HepG2 (cell line): ENCODE data around the gene CABLES1. TPM values are rescaled to one million over a fixed set of nuclear protein-coding genes. Genes with fewer than 3 reads are reported as not detected.

ENCODE experiments used
- ATAC-seq: fragments of 200-7000 bp; cut with Tn5 transposase; 3 replicates; pipeline ENCODE4 v1.9.1; 2020; ENCODE audit warnings: mild to moderate bottlenecking, moderate library complexity
- BruUV-seq: library from RNA; stranded (reverse); fragments of 400-500 nt; replicated peaks from 2 replicates; lab custom pipeline; 2021; lab: Mats Ljungman, UMichigan
- CTCF ChIA-PET: fragments of 300-600 bp; formaldehyde crosslinking; extraction: SDS; loops from one replicate; lab custom pipeline; 2021; ENCODE audit warnings: low total read pairs, inconsistent platforms, low intra/inter-chr PET ratio; lab: Yijun Ruan, JAX
- POLR2A ChIA-PET: fragments of 350-600 bp; sonication (Branson Sonifier 250); formaldehyde crosslinking; loops from one replicate; lab custom pipeline; 2020; ENCODE audit warnings: antibody characterized with exemption, inconsistent platforms; lab: Yijun Ruan, JAX
- DNase-seq: peaks from one replicate; pipeline ENCODE4 v3.0.0-alpha.2; 2015; ENCODE audit warnings: low spot score
- FAIRE-seq: peaks from 3 replicates; lab custom pipeline; 2011; peaks lifted over from hg19 to GRCh38; lab: Jason Lieb, UNC
- H2AFZ ChIP-seq: one replicate; pipeline ENCODE4 v1.6.1; 2011; ENCODE audit warnings: low read length, inconsistent platforms
- H3K27ac ChIP-seq: fragments of 300-600 bp; 3 replicates; pipeline ENCODE4 v1.8.0; 2011; ENCODE audit warnings: mixed run types, mild to moderate bottlenecking, mixed read lengths, low read length, inconsistent platforms; ENCODE audit not compliant: insufficient read depth; ENCODE audit errors: extremely low read length
- H3K27me3 ChIP-seq, 2 experiments: fragments of 200-600 bp in 1 of 2; 2 replicates in 1 of 2; 3 replicates in 1 of 2; pipeline versions ENCODE4 v1.6.0 to v1.8.0; 2011; ENCODE audit warnings: low read length in 2 of 2, mild to moderate bottlenecking in 2 of 2, moderate library complexity in 2 of 2, inconsistent platforms in 1 of 2; ENCODE audit not compliant: insufficient read depth in 2 of 2, control insufficient read depth in 1 of 2
- H3K36me3 ChIP-seq, 2 experiments: fragments of 200-600 bp in 1 of 2; replicated peaks in 1 of 2; 2 replicates in 1 of 2; 3 replicates in 1 of 2; pipeline versions ENCODE4 v1.5.1 to v1.8.0; 2011; ENCODE audit warnings: low read length in 2 of 2, inconsistent platforms in 1 of 2; ENCODE audit not compliant: insufficient read depth in 2 of 2, control insufficient read depth in 1 of 2
- H3K4me1 ChIP-seq: 2 replicates; pipeline ENCODE4 v1.5.1; 2012; ENCODE audit warnings: low read length, inconsistent platforms; ENCODE audit not compliant: insufficient read depth
- H3K4me2 ChIP-seq: 2 replicates; pipeline ENCODE4 v1.6.0; 2011; ENCODE audit warnings: low read depth, low read length, inconsistent platforms
- H3K4me3 ChIP-seq, 3 experiments: fragments of 200-600 bp in 1 of 3; sonication (generic), shearing (Covaris generic) in 1 of 3; replicated peaks in 1 of 3; 2 replicates each; pipeline ENCODE4 v1.5.1; 2011 to 2016; ENCODE audit warnings: low read length in 3 of 3, inconsistent platforms in 2 of 3, low read depth in 2 of 3, mild to moderate bottlenecking in 2 of 3, control low read depth in 1 of 3, mixed read lengths in 1 of 3; ENCODE audit not compliant: insufficient read depth in 1 of 3
- H3K79me2 ChIP-seq: one replicate; pipeline ENCODE4 v1.6.1; 2011; ENCODE audit warnings: low read length, inconsistent platforms; ENCODE audit not compliant: insufficient read depth
- H3K9ac ChIP-seq: 2 replicates; pipeline ENCODE4 v1.6.0; 2011; ENCODE audit warnings: mild to moderate bottlenecking, low read depth, low read length, inconsistent platforms; ENCODE audit not compliant: insufficient read depth
- H3K9me3 ChIP-seq: 2 replicates; pipeline ENCODE4 v1.5.1; 2012; ENCODE audit warnings: mild to moderate bottlenecking, low read length
- H4K20me1 ChIP-seq: 2 replicates; pipeline ENCODE4 v1.6.0; 2011; ENCODE audit warnings: inconsistent platforms, mild to moderate bottlenecking, low read length, moderate library complexity; ENCODE audit not compliant: insufficient read depth
- GRHL1 ChIP-seq: sonication (generic); formaldehyde crosslinking; conservative IDR thresholded peaks from 2 replicates; pipeline ENCODE4 v1.8.0; 2022; ENCODE audit warnings: missing genetic modification reagents
- SAP130 ChIP-seq: IDR thresholded peaks from 2 replicates; pipeline ENCODE4 v1.6.1; 2016; ENCODE audit warnings: low read depth
- ZBTB37 ChIP-seq: sonication (generic); formaldehyde crosslinking; IDR thresholded peaks from 2 replicates; pipeline ENCODE4 v1.4.0; 2020; ENCODE audit warnings: mild to moderate bottlenecking, missing genetic modification reagents
- ZBTB4 ChIP-seq: sonication (generic); formaldehyde crosslinking; IDR thresholded peaks from 2 replicates; pipeline ENCODE4 v1.4.0; 2020; ENCODE audit warnings: missing genetic modification reagents, mild to moderate bottlenecking, borderline replicate concordance
- ZNF256 ChIP-seq: sonication (generic); formaldehyde crosslinking; conservative IDR thresholded peaks from 2 replicates; pipeline ENCODE4 v1.4.0; 2020; ENCODE audit warnings: missing genetic modification reagents
- ZNF30 ChIP-seq: sonication (generic); formaldehyde crosslinking; IDR thresholded peaks from 2 replicates; pipeline ENCODE4 v1.5.0; 2020; ENCODE audit warnings: mild to moderate bottlenecking, missing genetic modification reagents
- ZNF318 ChIP-seq: sonication (generic); formaldehyde crosslinking; IDR thresholded peaks from 2 replicates; pipeline ENCODE4 v1.4.0; 2020; ENCODE audit warnings: mild to moderate bottlenecking, missing genetic modification reagents
- WGBS: methylation state at CpG from one replicate; pipeline ENCODE4 v1.1.6; 2017; ENCODE audit warnings: low lambda C conversion rate; 5-methylcytosine and 5-hydroxymethylcytosine counted together
- in situ Hi-C: cut with HindIII; loops from 2 replicates; pipeline ENCODE4 v1.10.0; 2017; ENCODE audit warnings: low pct_unique_long_range_greater_than_20kb; ENCODE audit not compliant: extremely low pct_ligation_motif_present
- intact Hi-C: fragments of 100-400 bp; cut with micrococcal nuclease; formaldehyde crosslinking; loops from one replicate; pipeline ENCODE4 v1.10.0; 2022; ENCODE audit not compliant: unreplicated experiment
- polyA plus RNA-seq, 8 experiments: library from polyadenylated mRNA; depleted of rRNA in 3 of 8; stranded (reverse) in 7 of 8; unstranded in 1 of 8; fragments of >200 nt; fragmentation: Illumina TruSeq in 4 of 8; extraction: Trizol in 4 of 8; gene quantifications; 2 replicates each; pipeline versions ENCODE4 v1.2.1 to v1.2.3, GENCODE V29; 2011 to 2016; ENCODE audit warnings: low read depth in 4 of 8, missing spikeins in 1 of 8, mixed read lengths in 1 of 8; ENCODE audit not compliant: insufficient read depth in 1 of 8
- total RNA-seq, 5 experiments: library from RNA; depleted of rRNA; stranded (reverse); fragments of >200 nt; fragmentation: Illumina TruSeq; extraction: Trizol; gene quantifications; 2 replicates each; pipeline ENCODE4 v1.2.3, GENCODE V29; 2016; ENCODE audit warnings: low read depth in 1 of 5

Gene CABLES1
- total and polyA plus RNA-seq, 2 of the 13 experiments (the other 11 are each of a cell fraction or from before 2014, with no cell fraction given) = 14.7 to 25.8 TPM

DNA sequence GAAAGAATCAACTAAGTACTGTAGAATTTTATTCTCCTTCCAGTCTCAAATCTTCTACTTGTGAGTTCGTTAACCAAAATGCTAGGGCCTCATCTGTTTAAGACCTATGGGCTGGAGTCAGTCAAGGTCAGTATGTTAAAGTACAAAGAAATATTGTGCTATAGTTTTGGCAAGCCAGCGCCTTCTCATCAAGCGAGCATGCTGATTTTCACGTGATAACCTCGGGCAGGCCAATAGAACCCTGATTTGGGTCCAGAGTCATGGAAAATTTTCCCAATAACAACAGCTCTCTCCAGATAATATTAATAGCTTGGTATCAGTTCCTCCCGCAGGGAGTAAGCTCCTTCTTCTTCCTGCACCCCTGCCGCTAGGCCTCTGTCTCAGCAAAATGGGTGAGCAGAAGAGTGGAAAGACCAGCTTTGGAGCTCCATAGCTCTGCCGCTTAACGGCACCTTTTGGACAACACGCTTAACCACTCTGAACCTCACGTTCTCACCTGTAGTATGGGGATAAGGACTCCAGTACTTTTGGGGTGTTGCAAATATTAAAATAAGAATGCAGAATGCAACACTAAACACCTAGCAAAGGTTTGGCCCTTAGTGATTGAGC, 11.7 kb downstream of the CABLES1 start:
- peak; percentile 20; the same call in 2 of the 3 replicates for ATAC-seq
- Histone ChIP-seq H2AFZ (no peak overlapping the region), H3K36me3 (peaks cover 0 to 2% of the 10 kb centered on the region in 2 experiments; a peak in 3 of 5 replicates), H3K79me2 (peaks cover 80% of the 10 kb centered on the region), H3K4me1 (peaks cover 83% of the 10 kb centered on the region), H3K4me3 (no peak overlapping the region), H3K9ac (peak overlapping the region; percentile 19; the same call in 1 of the 2 replicates), H4K20me1 (no peaks in the 10 kb centered on the region), H3K27me3 (no peaks in the 10 kb centered on the region; a peak in 1 of 5 replicates), H3K9me3 (no peaks in the 10 kb centered on the region), H3K4me2 (peak overlapping the region; percentile 15; the same call in 1 of the 2 replicates), H3K27ac (peak overlapping the region; percentile 78)
- FAIRE-seq = no peak
- in situ Hi-C loops (no loop called here), intact Hi-C loops (no loop called here)
- BruUV-seq = no TSS peak
- POLR2A ChIA-PET = interaction anchor here (0.6 to 2.3 kb wide), 3 partner anchors 10 to 108 kb away, joined by 3 to 17 read pairs (median 4); partner anchors contain the start of gene CABLES1
- 64% methylated on average over 11 of the region's 11 CpGs for WGBS
- DNase-seq = peak; percentile 72
- CTCF ChIA-PET = no interaction called here
- TF ChIP-seq ZNF318 (CRISPR knock-in tag) (no peak), ZNF30 (CRISPR knock-in tag) (no peak), GRHL1 (CRISPR knock-in tag) (no peak), SAP130 (CRISPR knock-in tag) (peak; percentile 56), ZBTB4 (CRISPR knock-in tag) (peak; percentile 49; the same call in 1 of the 2 replicates), ZNF256 (CRISPR knock-in tag) (no peak), ZBTB37 (CRISPR knock-in tag) (no peak)
